ENCODE measurements around the gene DUSP10.

- TF ChIP-seq, protein P1, sequence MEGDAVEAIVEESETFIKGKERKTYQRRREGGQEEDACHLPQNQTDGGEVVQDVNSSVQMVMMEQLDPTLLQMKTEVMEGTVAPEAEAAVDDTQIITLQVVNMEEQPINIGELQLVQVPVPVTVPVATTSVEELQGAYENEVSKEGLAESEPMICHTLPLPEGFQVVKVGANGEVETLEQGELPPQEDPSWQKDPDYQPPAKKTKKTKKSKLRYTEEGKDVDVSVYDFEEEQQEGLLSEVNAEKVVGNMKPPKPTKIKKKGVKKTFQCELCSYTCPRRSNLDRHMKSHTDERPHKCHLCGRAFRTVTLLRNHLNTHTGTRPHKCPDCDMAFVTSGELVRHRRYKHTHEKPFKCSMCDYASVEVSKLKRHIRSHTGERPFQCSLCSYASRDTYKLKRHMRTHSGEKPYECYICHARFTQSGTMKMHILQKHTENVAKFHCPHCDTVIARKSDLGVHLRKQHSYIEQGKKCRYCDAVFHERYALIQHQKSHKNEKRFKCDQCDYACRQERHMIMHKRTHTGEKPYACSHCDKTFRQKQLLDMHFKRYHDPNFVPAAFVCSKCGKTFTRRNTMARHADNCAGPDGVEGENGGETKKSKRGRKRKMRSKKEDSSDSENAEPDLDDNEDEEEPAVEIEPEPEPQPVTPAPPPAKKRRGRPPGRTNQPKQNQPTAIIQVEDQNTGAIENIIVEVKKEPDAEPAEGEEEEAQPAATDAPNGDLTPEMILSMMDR (conservative IDR thresholded peaks at IDR 0.05; ENCODE audit: low read length), result no peak
- TF ChIP-seq EZH2phosphoT487 (IDR thresholded peaks at IDR 0.05; ENCODE audit: borderline replicate concordance, low read depth, low read length), result no peak
These were observed 17.5 kb upstream of the DUSP10 start for GRCh38 chr1:221759436-221759835.

All from OCI-LY7 (cell line).